IMR-90 (cell line): ENCODE data around the gene CHRM5. TPM values are rescaled to one million over a fixed set of nuclear protein-coding genes. Genes with fewer than 3 reads are reported as not detected.

ENCODE experiments used
- ATAC-seq: fragments of 200-7000 bp; cut with Tn5 transposase; 2 replicates; pipeline ENCODE4 v1.9.1; 2020; ENCODE audit warnings: low read depth, mild to moderate bottlenecking, moderate library complexity
- BruUV-seq: library from RNA; stranded (reverse); fragments of 400-500 nt; replicated peaks from 2 replicates; lab custom pipeline; 2021; lab: Mats Ljungman, UMichigan
- CTCF ChIA-PET: fragments of 300-600 bp; formaldehyde crosslinking; extraction: SDS; loops from one replicate; lab custom pipeline; 2021; ENCODE audit warnings: antibody characterized with exemption; lab: Yijun Ruan, JAX
- POLR2A ChIA-PET: fragments of 300-600 bp; sonication (Branson Sonifier 250); formaldehyde crosslinking; loops from one replicate; lab custom pipeline; 2022; ENCODE audit warnings: antibody characterized with exemption; ENCODE audit not compliant: unreplicated experiment; lab: Charles Lee
- DNase-seq: peaks from one replicate; pipeline ENCODE4 v3.0.0; 2013
- H2AFZ ChIP-seq: replicated peaks from 2 replicates; pipeline ENCODE3; 2013; ENCODE audit warnings: low read length, mild to moderate bottlenecking; ENCODE audit not compliant: poor library complexity
- H2AK5ac ChIP-seq: 2 replicates; pipeline ENCODE4 v1.6.1; 2013; ENCODE audit warnings: low read depth, low read length, inconsistent platforms
- H2AK9ac ChIP-seq: replicated peaks from 2 replicates; pipeline ENCODE3; 2013; ENCODE audit warnings: mild to moderate bottlenecking, low read depth, low read length, moderate library complexity; ENCODE audit not compliant: poor library complexity
- H2BK120ac ChIP-seq: 2 replicates; pipeline ENCODE4 v1.6.1; 2013; ENCODE audit warnings: low read depth, low read length, inconsistent platforms
- H2BK15ac ChIP-seq: 3 replicates; pipeline ENCODE4 v1.6.1; 2013; ENCODE audit warnings: low read depth, low read length, inconsistent platforms
- H2BK20ac ChIP-seq: 2 replicates; pipeline ENCODE4 v1.6.1; 2013; ENCODE audit warnings: low read depth, mild to moderate bottlenecking, inconsistent platforms, low read length, moderate library complexity
- H2BK5ac ChIP-seq: 2 replicates; pipeline ENCODE4 v1.6.1; 2013; ENCODE audit warnings: mild to moderate bottlenecking, low read depth, low read length, inconsistent platforms; ENCODE audit not compliant: poor library complexity, severe bottlenecking
- H3K14ac ChIP-seq: replicated peaks from 2 replicates; pipeline ENCODE4 v1.6.1; 2013; ENCODE audit warnings: low read depth, low read length, inconsistent platforms
- H3K18ac ChIP-seq: 2 replicates; pipeline ENCODE4 v1.6.1; 2013; ENCODE audit warnings: low read depth, low read length, control low read depth
- H3K23ac ChIP-seq: 2 replicates; pipeline ENCODE4 v1.6.1; 2013; ENCODE audit warnings: low read depth, low read length, inconsistent platforms
- H3K27ac ChIP-seq: 2 replicates; pipeline ENCODE4 v1.5.1; 2013; ENCODE audit warnings: mild to moderate bottlenecking, control low read depth, low read length; ENCODE audit not compliant: insufficient read depth
- H3K27me3 ChIP-seq: 2 replicates; pipeline ENCODE4 v1.6.1; 2013; ENCODE audit warnings: low read length; ENCODE audit not compliant: control insufficient read depth, insufficient read depth
- H3K36me3 ChIP-seq: 2 replicates; pipeline ENCODE4 v1.6.1; 2013; ENCODE audit warnings: low read length, mixed read lengths; ENCODE audit not compliant: control insufficient read depth, insufficient read depth
- H3K4ac ChIP-seq: 2 replicates; pipeline ENCODE4 v1.6.1; 2013; ENCODE audit warnings: low read depth, low read length, inconsistent platforms
- H3K4me1 ChIP-seq: 2 replicates; pipeline ENCODE4 v1.6.1; 2013; ENCODE audit warnings: low read length, mixed read lengths; ENCODE audit not compliant: control insufficient read depth, insufficient read depth
- H3K4me2 ChIP-seq: 2 replicates; pipeline ENCODE4 v1.6.1; 2013; ENCODE audit warnings: low read depth, mild to moderate bottlenecking, control low read depth, low read length, moderate library complexity
- H3K4me3 ChIP-seq: 2 replicates; pipeline ENCODE4 v1.5.1; 2013; ENCODE audit warnings: low read depth, mild to moderate bottlenecking, control low read depth, low read length, moderate library complexity; ENCODE audit not compliant: insufficient read depth
- H3K56ac ChIP-seq: 2 replicates; pipeline ENCODE4 v1.6.1; 2013; ENCODE audit warnings: low read length, inconsistent platforms; ENCODE audit not compliant: insufficient read depth; ENCODE audit errors: extremely low read depth
- H3K79me1 ChIP-seq, 2 experiments: 2 replicates each; pipeline ENCODE4 v1.6.1; 2013; ENCODE audit warnings: low read length in 2 of 2, inconsistent platforms in 1 of 2, low read depth in 1 of 2
- H3K9ac ChIP-seq: 2 replicates; pipeline ENCODE4 v1.6.1; 2013; ENCODE audit warnings: low read depth, low read length, control low read depth
- H3K9me1 ChIP-seq: 2 replicates; pipeline ENCODE4 v1.6.1; 2013; ENCODE audit warnings: low read length, inconsistent platforms; ENCODE audit not compliant: insufficient read depth
- H3K9me3 ChIP-seq: 2 replicates; pipeline ENCODE4 v1.6.1; 2013; ENCODE audit warnings: low read length; ENCODE audit not compliant: control insufficient read depth, insufficient read depth
- H4K20me1 ChIP-seq: 2 replicates; pipeline ENCODE4 v1.6.1; 2013; ENCODE audit warnings: low read length, inconsistent platforms; ENCODE audit not compliant: insufficient read depth
- H4K5ac ChIP-seq: 2 replicates; pipeline ENCODE4 v1.6.1; 2013; ENCODE audit warnings: mild to moderate bottlenecking, low read depth, low read length, control low read depth
- H4K8ac ChIP-seq, 2 experiments: 2 replicates each; pipeline ENCODE4 v1.6.1; 2013; ENCODE audit warnings: low read depth in 2 of 2, low read length in 2 of 2, control low read depth in 1 of 2, inconsistent platforms in 1 of 2
- H4K91ac ChIP-seq: 2 replicates; pipeline ENCODE4 v1.6.1; 2013; ENCODE audit warnings: low read depth, low read length, inconsistent platforms; ENCODE audit not compliant: insufficient read depth
- BHLHE40 ChIP-seq: fragments of 150-350 bp; IDR thresholded peaks from 2 replicates; pipeline ENCODE4 v1.6.1; 2016; ENCODE audit warnings: mild to moderate bottlenecking, low read depth, low read length
- CEBPB ChIP-seq: IDR thresholded peaks from 2 replicates; pipeline ENCODE4 v1.6.1; 2012; ENCODE audit warnings: low read depth, low read length, improper control_type of control experiment
- CHD1 ChIP-seq: IDR thresholded peaks from 2 replicates; pipeline ENCODE4 v1.6.1; 2012; ENCODE audit warnings: low read depth, low read length, improper control_type of control experiment
- CTCF ChIP-seq: conservative IDR thresholded peaks from 2 replicates; pipeline ENCODE4 v1.5.1; 2012; ENCODE audit warnings: mild to moderate bottlenecking, low read depth, low read length, improper control_type of control experiment
- FOS ChIP-seq: fragments of 150-350 bp; IDR thresholded peaks from 2 replicates; pipeline ENCODE4 v1.6.1; 2016; ENCODE audit warnings: low read depth, low read length
- MAFK ChIP-seq: IDR thresholded peaks from 2 replicates; pipeline ENCODE4 v1.6.1; 2012; ENCODE audit warnings: low read depth, low read length, improper control_type of control experiment
- MAZ ChIP-seq: IDR thresholded peaks from 2 replicates; pipeline ENCODE4 v1.6.1; 2012; ENCODE audit warnings: low read depth, mild to moderate bottlenecking, low read length, improper control_type of control experiment, moderate library complexity, borderline replicate concordance
- MXI1 ChIP-seq: IDR thresholded peaks from 2 replicates; pipeline ENCODE4 v1.6.1; 2012; ENCODE audit warnings: low read depth, mild to moderate bottlenecking, low read length, moderate library complexity, borderline replicate concordance
- NFE2L2 ChIP-seq: fragments of 150-350 bp; IDR thresholded peaks from 2 replicates; pipeline ENCODE4 v1.6.1; 2016; ENCODE audit warnings: low read depth, mild to moderate bottlenecking, low read length
- POLR2A ChIP-seq: IDR thresholded peaks from 2 replicates; pipeline ENCODE4 v1.6.1; 2012; ENCODE audit warnings: mild to moderate bottlenecking, low read depth, low read length
- RAD21 ChIP-seq: IDR thresholded peaks from 2 replicates; pipeline ENCODE4 v1.6.1; 2012; ENCODE audit warnings: low read length, improper control_type of control experiment
- RCOR1 ChIP-seq: IDR thresholded peaks from 2 replicates; pipeline ENCODE4 v1.6.1; 2012; ENCODE audit warnings: mild to moderate bottlenecking, low read length, improper control_type of control experiment; ENCODE audit not compliant: insufficient replicate concordance
- RFX5 ChIP-seq: IDR thresholded peaks from 2 replicates; pipeline ENCODE4 v1.8.0; 2012; ENCODE audit warnings: low read depth, mild to moderate bottlenecking, low read length, moderate library complexity
- SMC3 ChIP-seq: fragments of 150-350 bp; IDR thresholded peaks from 2 replicates; pipeline ENCODE4 v1.6.1; 2016; ENCODE audit warnings: low read depth, mild to moderate bottlenecking, antibody characterized with exemption, low read length, moderate library complexity
- USF2 ChIP-seq: fragments of 150-350 bp; IDR thresholded peaks from 2 replicates; pipeline ENCODE4 v1.6.1; 2017; ENCODE audit warnings: mild to moderate bottlenecking, antibody characterized with exemption, low read length, low read depth
- WGBS, 2 experiments: methylation state at CpG; one replicate each; pipeline versions ENCODE4 v1.1.5 to v1.1.7; 2013; ENCODE audit warnings: missing lambda C conversion rate in 2 of 2; ENCODE audit not compliant: insufficient read length in 1 of 2; ENCODE audit errors: extremely low coverage in 2 of 2; 5-methylcytosine and 5-hydroxymethylcytosine counted together
- dilution Hi-C: fragments of 300-500 bp; cut with HindIII; formaldehyde crosslinking; loops from one replicate; pipeline ENCODE4 v1.14.3; 2018; ENCODE audit warnings: low sequenced_read_pairs; ENCODE audit not compliant: unreplicated experiment
- in situ Hi-C: fragments of 300-500 bp; cut with MboI; formaldehyde crosslinking; loops from 3 replicates; pipeline ENCODE4 v1.14.3; 2019; ENCODE audit warnings: low sequenced_read_pairs, inconsistent platforms, mixed read lengths
- intact Hi-C: fragments of 100-400 bp; cut with micrococcal nuclease; formaldehyde crosslinking; loops from 2 replicates; pipeline ENCODE4 v1.10.0; 2022
- polyA plus RNA-seq, 3 experiments: library from polyadenylated mRNA; depleted of rRNA; stranded (reverse); fragments of >200 nt; gene quantifications; 2 replicates each; pipeline ENCODE4 v1.2.3, GENCODE V29; 2012; ENCODE audit warnings: low replicate concordance in 1 of 3
- total RNA-seq: library from RNA; depleted of rRNA; stranded (reverse); fragments of >200 nt; gene quantifications from 2 replicates; pipeline ENCODE4 v1.2.3, GENCODE V29; 2012

CHRM5 gene
- total and polyA plus RNA-seq, 2 of the 4 experiments (the other 2 are of a cell fraction) = under 0.01 to 0.03 TPM

- Histone ChIP-seq H2AFZ (no peak overlapping the region), H3K9me3 (no peaks in the 10 kb centered on the region), H3K36me3 (no peaks in the 10 kb centered on the region), H2BK15ac (no peak overlapping the region), H4K20me1 (no peaks in the 10 kb centered on the region), H2AK9ac (no peak overlapping the region), H4K8ac (no peak overlapping the region), H2BK120ac (no peak overlapping the region), H3K4me1 (no peaks in the 10 kb centered on the region; the same call in 1 of the 2 replicates), H3K4ac (no peak overlapping the region), H3K18ac (no peak overlapping the region), H3K9me1 (no peaks in the 10 kb centered on the region), H3K79me1 (no peaks in the 10 kb centered on the region), H3K27me3 (no peaks in the 10 kb centered on the region), H3K56ac (no peak overlapping the region), H3K4me3 (no peak overlapping the region), H3K14ac (no peak overlapping the region), H4K91ac (no peak overlapping the region), H2BK20ac (no peak overlapping the region), H3K9ac (no peak overlapping the region), H3K23ac (no peak overlapping the region), H2BK5ac (no peak overlapping the region), H3K27ac (no peak overlapping the region), H3K4me2 (no peak overlapping the region), H2AK5ac (no peak overlapping the region), H4K5ac (no peak overlapping the region)
- ATAC-seq (peak; percentile 86), DNase-seq (peak; percentile 60)
- in situ Hi-C loops (loop anchor here (10.0 to 25.0 kb wide), 2 partner anchors 255 to 477 kb away; partner anchors contain the start of genes GOLGA8B and LPCAT4), dilution Hi-C loops (no loop called here), intact Hi-C loops (loop anchor here (1.0 to 2.0 kb wide), 3 partner anchors 100 to 479 kb away; partner anchors contain the start of genes KATNBL1 and LPCAT4)
- BruUV-seq = no TSS peak
- POLR2A ChIA-PET = no interaction called here
- no CpG with 5 or more reads among the region's 5 CpGs for WGBS, 2 experiments
- CTCF ChIA-PET = interaction anchor here (0.5 to 3.4 kb wide), 15 partner anchors 8 to 477 kb away, joined by 3 to 32 read pairs (median 4); partner anchors contain the start of genes EMC7, KATNBL1, LPCAT4 and PGBD4
- TF ChIP-seq CEBPB (no peak), CTCF (peak; percentile 85), USF2 (no peak), MXI1 (no peak), SMC3 (peak; percentile 91), RCOR1 (no peak), CHD1 (no peak), MAFK (no peak), NFE2L2 (no peak), RAD21 (peak; percentile 88), POLR2A (no peak), BHLHE40 (no peak), MAZ (no peak), RFX5 (no peak), FOS (no peak)
Measured at GRCh38 chr15:34109797-34110663, 141.7 kb downstream of the CHRM5 start.
